Left lung (tissue), 10 donors: ENCODE results near the gene CLEC4C. TPM values are rescaled to one million over a fixed set of nuclear protein-coding genes. Genes with fewer than 3 reads are reported as not detected.

Source experiments
- ATAC-seq: fragments of 200-7000 bp; cut with Tn5 transposase; one replicate; pipeline ENCODE4 v1.9.1; 2020; ENCODE audit warnings: moderate library complexity
- DNase-seq, 4 donors: peaks; one replicate each; pipeline ENCODE4 v3.0.0-alpha.2; 2013 to 2020
- H3K27ac ChIP-seq, 2 donors: fragments of 200-600 bp; sonication (generic) in 1 of 2; one replicate each; pipeline versions ENCODE4 v1.5.0 to v1.8.0; 2020 to 2021
- H3K27me3 ChIP-seq, 2 donors: fragments of 200-600 bp; sonication (generic) in 1 of 2; one replicate each; pipeline versions ENCODE4 v1.5.0 to v1.8.0; 2020 to 2021
- H3K36me3 ChIP-seq, 2 donors: fragments of 200-600 bp; sonication (generic) in 1 of 2; one replicate each; pipeline versions ENCODE4 v1.5.0 to v1.8.0; 2020 to 2021
- H3K4me1 ChIP-seq, 2 donors: fragments of 200-600 bp; one replicate each; pipeline ENCODE4 v1.8.0; 2021
- H3K4me3 ChIP-seq, 2 donors: fragments of 200-600 bp; sonication (generic) in 1 of 2; one replicate each; pipeline versions ENCODE4 v1.5.0 to v1.8.0; 2020 to 2021; ENCODE audit warnings: mild to moderate bottlenecking in 1 of 2
- H3K9me3 ChIP-seq, 2 donors: fragments of 200-600 bp; sonication (generic) in 1 of 2; one replicate each; pipeline versions ENCODE4 v1.5.0 to v1.8.0; 2020 to 2021
- intact Hi-C, 2 donors: fragments of 100-400 bp; cut with DNase I; formaldehyde crosslinking; loops; one replicate each; pipeline versions ENCODE4 v1.11.2 to v1.14.2; 2022
- polyA plus RNA-seq, 6 donors: library from polyadenylated mRNA; unstranded; fragments of 120-200 nt; gene quantifications; one replicate each; pipeline ENCODE4 v1.2.1, GENCODE V29; 2013; ENCODE audit not compliant: insufficient read length in 6 of 6
- total RNA-seq, 2 donors: library from RNA; stranded (reverse); fragmentation: NEBNext Ultra II Directional; extraction: Animal tissue kit (Norgen Biotek cat#: 25700); gene quantifications; one replicate each; pipeline ENCODE4 v1.2.1, GENCODE V29; 2021
- TF ChIP-seq, protein P1 (sequence below), 2 donors: fragments of 200-600 bp; sonication (generic) in 1 of 2; IDR thresholded peaks; one replicate each; pipeline versions ENCODE4 v1.5.0 to v1.8.0; 2021; ENCODE audit warnings: antibody characterized with exemption in 2 of 2
- donor health status: DM: no; HTN: yes; CAD: no.
- donor health status: DM: no; HTN: no; CAD: no.

CLEC4C gene
- total and polyA plus RNA-seq, 8 donors = 0.15 to 0.37 (median 0.20) TPM; not detected in 3

DNA sequence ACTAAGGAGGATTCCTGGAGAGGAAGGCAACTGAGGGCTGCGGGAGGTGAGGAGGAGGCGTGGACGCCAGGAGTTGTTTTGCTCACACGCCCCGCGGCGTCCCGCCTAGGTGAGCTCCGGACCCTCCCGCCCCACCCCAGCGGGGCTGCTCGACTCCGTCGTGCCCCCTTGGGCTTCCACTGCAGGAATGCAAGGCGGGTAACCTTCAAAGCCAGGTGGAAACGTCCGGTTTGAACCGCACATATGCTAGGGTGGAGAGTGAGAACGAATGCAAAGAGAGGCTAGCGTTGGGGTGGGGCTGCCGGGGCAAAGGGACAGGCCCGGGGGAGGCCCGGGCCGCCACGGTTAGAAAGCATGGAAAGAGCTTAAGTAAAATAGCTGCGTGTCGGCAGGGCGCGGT, 41.3 kb downstream of the CLEC4C start:
- no peak for ATAC-seq
- intact Hi-C loops = no loop called here

DNA sequence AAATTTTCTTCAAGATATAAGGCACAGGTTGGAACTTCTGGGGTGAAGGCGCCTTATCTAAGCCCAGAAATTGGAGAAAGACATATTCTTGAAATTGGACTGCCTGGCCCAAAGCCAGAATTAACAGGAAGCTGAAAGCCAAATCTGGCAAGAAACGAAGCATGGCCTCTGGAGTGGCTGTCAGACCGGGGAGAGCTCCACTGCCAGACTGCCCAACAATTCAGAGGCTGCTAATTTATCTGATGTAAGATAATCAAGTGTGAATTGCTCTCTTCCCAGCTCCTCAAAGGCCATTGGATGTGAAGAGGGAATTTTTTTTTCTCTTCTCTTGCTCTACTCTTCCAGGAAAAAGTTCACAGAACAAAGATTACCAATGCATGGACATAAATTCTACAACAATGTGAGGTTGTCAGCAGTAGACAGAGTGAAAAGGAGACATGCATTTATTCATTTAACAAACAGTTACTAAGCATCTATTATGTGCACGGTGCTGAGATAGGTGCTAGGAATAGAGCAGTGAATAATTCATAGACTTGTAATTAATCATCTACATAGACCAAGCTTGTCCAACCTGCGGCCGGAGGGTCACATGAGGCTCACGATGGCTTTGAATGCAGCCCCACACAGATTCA, 51.5 kb downstream of the CLEC4C start, which contains the start of gene GDF3:
TSS of gene GDF3 (minus strand) at position 210 of the 632 bp plus-strand sequence. CDS start at position 163, 47 bp downstream.
- peaks cover 6 to 13% of the 10 kb centered on the region in 2 donors for H3K4me1 ChIP-seq
- no peaks in the 10 kb centered on the region for H3K27me3 ChIP-seq
- peak in 2 of 4 donors; percentile 15 to 53 for DNase-seq
- no peak within 1 kb of the TSS for H3K4me3 ChIP-seq
- H3K9me3 ChIP-seq = no peaks in the 10 kb centered on the region
- intact Hi-C loops = no loop called here
- ATAC-seq = peak; percentile 26
- TF ChIP-seq, protein P1, sequence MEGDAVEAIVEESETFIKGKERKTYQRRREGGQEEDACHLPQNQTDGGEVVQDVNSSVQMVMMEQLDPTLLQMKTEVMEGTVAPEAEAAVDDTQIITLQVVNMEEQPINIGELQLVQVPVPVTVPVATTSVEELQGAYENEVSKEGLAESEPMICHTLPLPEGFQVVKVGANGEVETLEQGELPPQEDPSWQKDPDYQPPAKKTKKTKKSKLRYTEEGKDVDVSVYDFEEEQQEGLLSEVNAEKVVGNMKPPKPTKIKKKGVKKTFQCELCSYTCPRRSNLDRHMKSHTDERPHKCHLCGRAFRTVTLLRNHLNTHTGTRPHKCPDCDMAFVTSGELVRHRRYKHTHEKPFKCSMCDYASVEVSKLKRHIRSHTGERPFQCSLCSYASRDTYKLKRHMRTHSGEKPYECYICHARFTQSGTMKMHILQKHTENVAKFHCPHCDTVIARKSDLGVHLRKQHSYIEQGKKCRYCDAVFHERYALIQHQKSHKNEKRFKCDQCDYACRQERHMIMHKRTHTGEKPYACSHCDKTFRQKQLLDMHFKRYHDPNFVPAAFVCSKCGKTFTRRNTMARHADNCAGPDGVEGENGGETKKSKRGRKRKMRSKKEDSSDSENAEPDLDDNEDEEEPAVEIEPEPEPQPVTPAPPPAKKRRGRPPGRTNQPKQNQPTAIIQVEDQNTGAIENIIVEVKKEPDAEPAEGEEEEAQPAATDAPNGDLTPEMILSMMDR (IDR thresholded peaks at IDR 0.05) = no peak
- H3K27ac ChIP-seq = no peak within 1 kb of the TSS
- no peaks in the 10 kb centered on the region for H3K36me3 ChIP-seq

More for the DNA sequence above, 41.3 kb downstream of the CLEC4C start:
- no peak overlapping the region for H3K27ac ChIP-seq
- no peaks in the 10 kb centered on the region for H3K36me3 ChIP-seq
- H3K9me3 ChIP-seq = no peaks in the 10 kb centered on the region
- no peaks in the 10 kb centered on the region for H3K4me1 ChIP-seq
- H3K27me3 ChIP-seq = peaks cover 0 to 5% of the 10 kb centered on the region in 2 donors
- DNase-seq = no peak
- TF ChIP-seq, protein P1 (IDR thresholded peaks at IDR 0.05) = no peak
- H3K4me3 ChIP-seq = no peak overlapping the region

DNA sequence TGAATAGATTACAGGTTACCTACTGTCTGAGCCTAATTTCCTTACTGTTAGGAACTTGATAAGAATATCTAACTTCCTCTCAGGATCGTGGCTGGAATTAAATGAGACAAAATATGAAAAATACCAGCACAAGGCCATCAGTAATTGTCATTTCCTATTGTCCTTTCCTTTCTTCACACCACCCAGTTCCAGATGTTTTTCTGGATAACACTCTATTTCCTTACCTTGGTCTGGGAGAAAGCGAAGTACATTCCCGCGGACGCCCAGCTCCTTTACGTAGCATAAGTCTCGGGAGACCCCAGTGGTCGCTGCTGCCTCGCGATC, 52.0 kb downstream of the CLEC4C start:
- intact Hi-C loops = no loop called here

DNA sequence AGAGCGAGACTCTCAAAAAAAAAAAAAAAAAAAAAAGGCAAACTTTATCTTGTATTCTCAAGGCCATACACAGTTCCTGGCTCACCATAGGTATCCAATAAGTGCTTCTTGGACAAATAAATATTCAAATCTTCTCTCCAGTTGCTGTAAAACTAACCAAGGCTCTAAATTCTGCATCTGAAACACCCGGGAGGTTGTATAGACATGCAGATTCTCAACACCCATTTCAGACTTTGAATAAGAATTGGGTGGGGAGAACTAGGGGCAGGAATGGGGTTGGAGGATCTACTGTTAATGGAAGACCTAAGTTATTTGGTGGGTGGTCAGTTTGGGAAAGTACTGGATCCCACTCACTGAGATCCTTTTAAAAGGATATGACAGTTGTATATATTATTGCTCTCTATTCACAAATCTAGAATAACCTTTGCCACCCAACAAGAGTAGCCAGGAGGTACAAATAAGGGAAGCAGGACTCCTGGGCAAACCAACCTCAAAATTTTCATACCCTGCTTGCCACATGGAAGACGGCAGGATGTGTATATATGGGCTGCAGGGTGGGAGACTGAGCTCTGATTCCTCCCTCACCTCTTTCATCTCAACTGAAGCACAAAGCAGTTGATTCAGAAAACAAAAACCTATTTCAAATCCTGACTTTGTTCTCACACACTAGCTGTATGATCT, 52.5 kb downstream of the CLEC4C start:
- DNase-seq (no peak), ATAC-seq (no peak)
- Histone ChIP-seq H3K27ac (no peak overlapping the region), H3K27me3 (no peaks in the 10 kb centered on the region), H3K36me3 (no peaks in the 10 kb centered on the region), H3K4me1 (peaks cover 6 to 13% of the 10 kb centered on the region in 2 donors), H3K4me3 (no peak overlapping the region), H3K9me3 (no peaks in the 10 kb centered on the region)
- intact Hi-C loops = no loop called here
- TF ChIP-seq, protein P1 (IDR thresholded peaks at IDR 0.05) = no peak

More for the DNA sequence above, 52.0 kb downstream of the CLEC4C start:
- H3K9me3 ChIP-seq = no peaks in the 10 kb centered on the region
- peaks cover 6 to 13% of the 10 kb centered on the region in 2 donors for H3K4me1 ChIP-seq
- no peak overlapping the region for H3K27ac ChIP-seq
- DNase-seq (no peak), ATAC-seq (no peak)
- no peak overlapping the region for H3K4me3 ChIP-seq
- TF ChIP-seq, protein P1 (IDR thresholded peaks at IDR 0.05) = no peak
- H3K27me3 ChIP-seq = no peaks in the 10 kb centered on the region
- H3K36me3 ChIP-seq = no peaks in the 10 kb centered on the region

DNA sequence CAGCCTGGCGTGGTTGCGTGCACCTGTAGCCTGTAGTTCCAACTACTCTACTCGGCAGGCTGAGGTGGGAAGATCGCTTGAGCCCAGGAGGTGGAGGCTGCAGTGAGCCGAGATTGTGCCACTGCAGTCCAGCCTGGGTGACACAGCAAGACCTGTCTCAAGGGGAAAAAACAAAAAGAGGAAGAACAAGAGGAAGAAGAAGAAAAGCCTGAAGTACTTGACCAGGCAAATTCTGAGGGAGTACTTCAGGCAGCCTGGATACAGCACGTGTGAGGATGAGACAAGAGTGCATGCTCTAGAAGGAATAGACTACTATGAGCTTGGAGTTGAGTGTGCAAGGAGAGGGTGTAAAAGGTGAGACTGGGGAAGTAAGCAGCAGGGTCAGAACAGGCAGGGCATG, 53.4 kb downstream of the CLEC4C start:
- H3K27me3 ChIP-seq = no peaks in the 10 kb centered on the region
- no peak overlapping the region for H3K4me3 ChIP-seq
- no peak overlapping the region for H3K27ac ChIP-seq
- H3K9me3 ChIP-seq = no peaks in the 10 kb centered on the region
- intact Hi-C loops = no loop called here
- DNase-seq (no peak), ATAC-seq (peak; percentile 38)
- H3K4me1 ChIP-seq = peaks cover 6 to 13% of the 10 kb centered on the region in 2 donors
- TF ChIP-seq, protein P1 (IDR thresholded peaks at IDR 0.05) = no peak
- H3K36me3 ChIP-seq = no peaks in the 10 kb centered on the region
